K562 (cell line): ENCODE results near the gene GATAD2B. TPM values are rescaled to one million over a fixed set of nuclear protein-coding genes. Genes with fewer than 3 reads are reported as not detected.
A peak's percentile ranks its signal among the peaks of the same experiment; 100 is the strongest.

Experiments
- CTBP1 ChIP-seq: fragments of 450-650 bp; IDR thresholded peaks from 2 replicates; pipeline ENCODE4 v1.6.1; 2016; ENCODE audit warnings: borderline replicate concordance
- CXXC5 ChIP-seq: fragments of 250-450 bp; sonication (Bioruptor Pico); IDR thresholded peaks from 2 replicates; pipeline ENCODE4 v1.8.0; 2022; ENCODE audit warnings: inconsistent platforms, mild to moderate bottlenecking, moderate library complexity
- GTF2F1 ChIP-seq: IDR thresholded peaks from 2 replicates; pipeline ENCODE4 v1.6.1; 2011; ENCODE audit warnings: low read depth, low read length, improper control_type of control experiment
- HMGN3 ChIP-seq: IDR thresholded peaks from 2 replicates; pipeline ENCODE4 v1.6.1; 2011; ENCODE audit warnings: borderline replicate concordance, low read depth, mild to moderate bottlenecking, mixed read lengths, low read length; ENCODE audit not compliant: insufficient read length; ENCODE audit errors: extremely low read depth
- HOXB6 ChIP-seq: fragments of 250-450 bp; sonication (Bioruptor Pico); IDR thresholded peaks from 2 replicates; pipeline ENCODE4 v1.5.1; 2022; ENCODE audit warnings: mild to moderate bottlenecking, borderline replicate concordance
- IFI16 ChIP-seq: fragments of 250-450 bp; sonication (Bioruptor Pico); IDR thresholded peaks from 2 replicates; pipeline ENCODE4 v2.1.2; 2022; ENCODE audit warnings: mild to moderate bottlenecking, inconsistent platforms
- KLF10 ChIP-seq: fragments of 250-450 bp; sonication (Bioruptor Pico); IDR thresholded peaks from 2 replicates; pipeline ENCODE4 v1.6.1; 2021; ENCODE audit warnings: matching md5 sums
- KLF16 ChIP-seq: IDR thresholded peaks from 2 replicates; pipeline ENCODE4 v1.6.1; 2016; ENCODE audit warnings: antibody characterized with exemption
- MEIS2 ChIP-seq: fragments of 450-650 bp; IDR thresholded peaks from 2 replicates; pipeline ENCODE4 v1.6.1; 2014; ENCODE audit warnings: mild to moderate bottlenecking; ENCODE audit not compliant: partially characterized antibody
- MYC ChIP-seq, 2 experiments: fragments of 250-450 bp in 1 of 2; sonication (Bioruptor Pico) in 1 of 2; IDR thresholded peaks; 2 replicates each; pipeline versions ENCODE4 v1.5.1 to v1.6.1; 2012 to 2021; ENCODE audit warnings: low read depth in 2 of 2, borderline replicate concordance in 1 of 2, improper control_type of control experiment in 1 of 2, low read length in 1 of 2, mild to moderate bottlenecking in 1 of 2, moderate library complexity in 1 of 2
- NBN ChIP-seq: fragments of 450-650 bp; IDR thresholded peaks from 2 replicates; pipeline ENCODE4 v1.6.1; 2016; ENCODE audit warnings: low read depth, mild to moderate bottlenecking
- NEUROD1 ChIP-seq: fragments of 150-350 bp; IDR thresholded peaks from 2 replicates; pipeline ENCODE4 v1.6.1; 2014; ENCODE audit warnings: borderline replicate concordance, low read length, low read depth; ENCODE audit not compliant: partially characterized antibody
- NFATC3 ChIP-seq: fragments of 450-650 bp; IDR thresholded peaks from 2 replicates; pipeline ENCODE4 v1.6.1; 2017; ENCODE audit warnings: mild to moderate bottlenecking
- NR2C2 ChIP-seq, 2 experiments: fragments of 200-800 bp in 1 of 2; sonication (Bioruptor generic) in 1 of 2; sonication (generic) in 1 of 2; formaldehyde crosslinking in 1 of 2; IDR thresholded peaks; 2 replicates each; pipeline versions ENCODE4 v1.6.1 to v1.8.0; 2016 to 2022; ENCODE audit warnings: mild to moderate bottlenecking in 1 of 2, missing compliant biosample characterization in 1 of 2, missing genetic modification characterization in 1 of 2, missing genetic modification reagents in 1 of 2
- SIN3B ChIP-seq: fragments of 450-650 bp; IDR thresholded peaks from 2 replicates; pipeline ENCODE4 v1.6.1; 2017; ENCODE audit warnings: low read depth, mild to moderate bottlenecking, moderate library complexity
- SMAD4 ChIP-seq: fragments of 250-450 bp; sonication (Bioruptor Pico); conservative IDR thresholded peaks from 2 replicates; pipeline ENCODE4 v1.8.0; 2021; ENCODE audit warnings: inconsistent platforms, mild to moderate bottlenecking, moderate library complexity
- SNIP1 ChIP-seq: fragments of 450-650 bp; IDR thresholded peaks from 2 replicates; pipeline ENCODE4 v1.7.1; 2017; ENCODE audit warnings: low read depth, mild to moderate bottlenecking
- STAT5A ChIP-seq: IDR thresholded peaks from 2 replicates; pipeline ENCODE4 v1.6.1; 2012; ENCODE audit warnings: low read length, inconsistent platforms, borderline replicate concordance
- TGIF2 ChIP-seq: sonication (generic); formaldehyde crosslinking; IDR thresholded peaks from 2 replicates; pipeline ENCODE4 v1.8.1; 2022; ENCODE audit warnings: mild to moderate bottlenecking, missing genetic modification reagents, moderate library complexity
- THAP12 ChIP-seq: fragments of 250-450 bp; sonication (Bioruptor Pico); IDR thresholded peaks from 2 replicates; pipeline ENCODE4 v1.9.0; 2021; ENCODE audit warnings: mild to moderate bottlenecking, inconsistent platforms
- ZBTB49 ChIP-seq: sonication (generic); formaldehyde crosslinking; IDR thresholded peaks from 2 replicates; pipeline ENCODE4 v1.8.0; 2022; ENCODE audit warnings: missing genetic modification reagents, mild to moderate bottlenecking, borderline replicate concordance
- ZFP36 ChIP-seq: fragments of 150-350 bp; IDR thresholded peaks from 2 replicates; pipeline ENCODE4 v1.6.1; 2018; ENCODE audit warnings: low read length, low read depth; ENCODE audit not compliant: partially characterized antibody
- ZNF586 ChIP-seq: fragments of 450-650 bp; formaldehyde crosslinking; conservative IDR thresholded peaks from 2 replicates; pipeline ENCODE4 v1.4.0; 2020; ENCODE audit warnings: mild to moderate bottlenecking, moderate library complexity
- ZNF589 ChIP-seq: fragments of 200-800 bp; sonication (Bioruptor generic); IDR thresholded peaks from 2 replicates; pipeline ENCODE4 v1.6.1; 2016; ENCODE audit warnings: low read depth, missing genetic modification characterization, missing compliant biosample characterization
- ZNF79 ChIP-seq: fragments of 250-450 bp; sonication (Bioruptor Pico); IDR thresholded peaks from 2 replicates; pipeline ENCODE4 v1.4.0; 2020; ENCODE audit warnings: low read depth, mild to moderate bottlenecking, moderate library complexity
- polyA plus RNA-seq, 8 experiments: library from polyadenylated mRNA; depleted of rRNA in 4 of 8; stranded (reverse) in 5 of 8; unstranded in 3 of 8; fragments of >200 nt; fragmentation: Nextera tagmentation in 2 of 8; fragmentation: Illumina TruSeq in 1 of 8; extraction: Ambion mirVana in 2 of 8; extraction: Trizol in 1 of 8; gene quantifications; 2 replicates each; pipeline versions ENCODE4 v1.2.1 to v1.2.3, GENCODE V29; 2011 to 2014; ENCODE audit warnings: inconsistent platforms in 1 of 8, missing spikeins in 1 of 8
- total RNA-seq, 7 experiments: library from RNA; depleted of rRNA in 6 of 7; stranded (reverse); fragments of >200 nt in 6 of 7; fragmentation: Illumina TruSeq in 2 of 7; extraction: Trizol in 2 of 7; gene quantifications; 2 replicates each; pipeline versions ENCODE4 v1.2.1 to v1.2.3, GENCODE V29; 2011 to 2021; ENCODE audit warnings: low replicate concordance in 1 of 7

The GATAD2B gene
- total and polyA plus RNA-seq, 9 of the 15 experiments (the other 6 are each of a cell fraction or from before 2014, with no cell fraction given), result 1.5 to 40.2 (median 4.9) TPM

GRCh38 chr1:153778824-153779519 lies 143.8 kb downstream of the GATAD2B start (continued):
- no peak for TF ChIP-seq SIN3B
- TF ChIP-seq MEIS2, result no peak
- TF ChIP-seq TGIF2, result no peak
- no peak for TF ChIP-seq NEUROD1
- TF ChIP-seq ZNF79 (CRISPR knock-in tag), result no peak
- peak; percentile 30; the same call in 1 of the 2 replicates for TF ChIP-seq CTBP1
- TF ChIP-seq ZBTB49 (CRISPR knock-in tag), result no peak
- no peak for TF ChIP-seq NFATC3
- TF ChIP-seq SMAD4 (CRISPR knock-in tag), result 0 out of 2 replicates have a peak, but pooled peaks have one; percentile 23
- peak; percentile 64; the same call in 1 of the 2 replicates for TF ChIP-seq STAT5A
- peak; percentile 77; the same call in 1 of the 2 replicates for TF ChIP-seq KLF16
- no peak for TF ChIP-seq IFI16 (CRISPR knock-in tag)
- TF ChIP-seq HOXB6 (CRISPR knock-in tag), result no peak
- no peak for TF ChIP-seq NBN
- no peak for TF ChIP-seq MYC (IDR thresholded peaks at IDR 0.05; ENCODE audit: low read depth, low read length)
- no peak for TF ChIP-seq MYC (CRISPR knock-in tag; IDR thresholded peaks at IDR 0.05; ENCODE audit: borderline replicate concordance, low read depth)
- no peak for TF ChIP-seq THAP12 (CRISPR knock-in tag)
- no peak for TF ChIP-seq HMGN3
- no peak for TF ChIP-seq ZFP36
- no peak for TF ChIP-seq NR2C2 (CRISPR knock-in tag; IDR thresholded peaks at IDR 0.05)
- TF ChIP-seq NR2C2 (tag; IDR thresholded peaks at IDR 0.05), result peak; percentile 42; the same call in 1 of the 2 replicates
- TF ChIP-seq ZNF586 (CRISPR knock-in tag), result no peak
- no peak for TF ChIP-seq KLF10 (CRISPR knock-in tag)
- TF ChIP-seq GTF2F1, result no peak
- 0 out of 2 replicates have a peak, but pooled peaks have one; percentile 33 for TF ChIP-seq CXXC5 (CRISPR knock-in tag)
- TF ChIP-seq ZNF589 (CRISPR knock-in tag), result no peak
- TF ChIP-seq SNIP1, result no peak
